ENCODE results near the gene PHTF2.
A peak's percentile ranks its signal among the peaks of the same experiment; 100 is the strongest.

PHTF2 gene

GRCh38 chr7:77796109-77796508 lies 2.5 kb upstream of the PHTF2 start:
- TF ChIP-seq CTCF (conservative IDR thresholded peaks at IDR 0.05), result no peak
- TF ChIP-seq ZFX (IDR thresholded peaks at IDR 0.05), result no peak

DNA sequence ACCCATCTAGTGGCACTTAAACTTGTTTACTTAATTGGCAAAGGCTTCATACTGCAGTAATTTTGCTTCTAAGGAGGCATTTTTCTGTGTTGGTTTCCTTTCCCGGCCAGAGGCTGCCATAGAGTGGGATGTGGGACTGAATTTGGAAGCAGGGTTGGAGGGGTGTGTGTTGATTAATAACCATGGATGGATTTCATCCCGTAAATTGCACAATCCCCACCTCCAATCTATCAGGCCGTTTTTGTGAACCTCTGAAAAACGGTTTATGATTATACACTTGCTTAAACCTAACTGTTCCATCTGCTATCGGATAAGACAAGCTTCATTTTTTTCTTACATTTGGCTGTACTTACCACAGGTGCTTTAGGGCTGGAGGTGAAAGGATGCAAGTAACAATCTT lies 1.6 kb upstream of the PHTF2 start:
- no peak overlapping the region for H3K27ac ChIP-seq
- TF ChIP-seq ZFX (IDR thresholded peaks at IDR 0.05) (no peak), CTCF (conservative IDR thresholded peaks at IDR 0.05) (no peak)

More at GRCh38 chr7:77796109-77796508, 2.5 kb upstream of the PHTF2 start:
- H3K27ac ChIP-seq, result no peak overlapping the region

DNA sequence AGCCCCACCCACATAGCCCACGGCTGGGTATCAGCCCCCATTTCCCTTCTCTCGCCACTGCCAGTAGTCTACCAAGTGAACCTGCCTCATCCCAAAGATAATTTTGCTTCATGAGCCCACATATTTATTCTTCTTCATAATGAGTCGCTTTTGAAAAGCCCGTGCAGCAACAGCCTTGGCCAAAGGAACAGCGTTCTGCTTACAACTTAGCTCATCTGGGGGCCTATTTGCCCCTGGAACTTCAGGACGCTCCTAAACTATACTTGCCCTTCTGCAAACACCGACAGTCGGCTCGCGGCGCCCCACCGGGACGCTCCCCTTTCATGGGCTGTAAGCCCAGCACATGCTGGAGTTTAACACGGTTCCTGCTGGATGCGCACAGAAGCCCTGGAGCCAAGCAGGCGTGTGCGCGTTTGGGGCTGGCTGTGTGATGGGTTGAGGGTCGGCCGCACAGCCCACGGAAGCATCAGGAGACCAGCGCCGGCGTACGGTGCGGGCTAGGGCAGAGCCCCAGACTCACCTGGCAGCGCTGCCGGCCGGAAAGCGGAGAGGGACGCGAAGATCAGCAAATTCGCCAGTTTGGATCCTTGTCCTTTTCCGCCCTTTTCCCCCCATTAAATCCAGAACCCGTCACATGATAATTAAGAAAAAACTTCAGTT lies 709 bp upstream of the PHTF2 start:
- TF ChIP-seq CTCF (conservative IDR thresholded peaks at IDR 0.05), result no peak
- 0 out of 2 replicates have a peak, but pooled peaks have one; percentile 61 for TF ChIP-seq ZFX (IDR thresholded peaks at IDR 0.05)
- peak overlapping the region; percentile 94 for H3K27ac ChIP-seq

DNA sequence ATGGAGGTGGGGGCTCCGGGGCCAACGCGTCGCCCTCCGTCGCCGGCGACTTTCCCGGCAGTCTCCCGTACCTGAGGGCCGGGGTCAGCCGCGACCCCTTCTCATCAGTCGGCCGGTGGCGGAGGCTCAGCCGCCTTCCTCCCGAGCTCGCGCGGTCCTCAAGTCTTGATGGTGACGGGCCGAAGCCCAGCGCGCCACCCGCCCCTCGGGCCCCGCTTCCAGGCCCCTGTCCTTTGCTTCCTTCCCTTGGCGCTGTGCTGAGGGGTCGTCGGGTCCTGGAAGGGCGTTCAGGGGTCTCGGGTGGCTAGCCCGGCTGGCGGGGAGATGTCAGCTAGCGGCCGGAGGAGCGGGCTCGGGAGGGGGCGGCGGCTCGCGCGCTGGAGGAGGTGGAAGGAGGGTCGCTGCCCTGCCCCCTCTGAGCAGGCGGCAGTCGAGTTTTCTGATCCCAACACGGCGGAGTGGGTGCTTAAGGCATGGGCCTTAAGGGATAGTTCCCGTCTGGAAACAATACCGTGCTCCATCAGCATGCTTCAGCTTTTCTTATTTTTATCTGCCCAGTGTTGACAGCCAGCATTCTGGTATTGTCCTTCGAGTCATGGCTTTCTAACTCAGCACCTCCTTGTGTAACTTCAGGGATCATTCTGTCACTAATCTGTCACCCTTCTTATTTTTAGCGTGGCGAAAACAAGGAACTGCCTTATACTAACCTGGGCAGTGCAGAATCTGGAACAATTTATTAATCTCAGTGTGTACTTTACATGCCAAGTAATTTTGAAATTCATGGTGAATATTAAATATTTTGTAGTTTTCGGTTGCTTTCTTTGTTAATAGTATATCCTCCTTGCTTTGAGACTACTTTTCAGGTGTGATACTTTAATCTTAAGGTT lies 748 bp downstream of the PHTF2 start:
- peak overlapping the region; percentile 94 for H3K27ac ChIP-seq
- TF ChIP-seq ZFX (IDR thresholded peaks at IDR 0.05), result peak; percentile 53
- TF ChIP-seq CTCF (conservative IDR thresholded peaks at IDR 0.05), result peak; percentile 60

- no peak overlapping the region for H3K27ac ChIP-seq
- TF ChIP-seq ZFX (IDR thresholded peaks at IDR 0.05) (no peak), CTCF (conservative IDR thresholded peaks at IDR 0.05) (no peak)
Observed at GRCh38 chr7:77800158-77800557, 1.6 kb downstream of the PHTF2 start.

GRCh38 chr7:77800730-77801129 lies 2.2 kb downstream of the PHTF2 start:
- TF ChIP-seq CTCF (conservative IDR thresholded peaks at IDR 0.05) (no peak), ZFX (IDR thresholded peaks at IDR 0.05) (no peak)
- H3K27ac ChIP-seq, result no peak overlapping the region

All from C4-2B (cell line).